Neural cell (in vitro differentiated cells): ENCODE data around the gene BHMT. TPM values are rescaled to one million over a fixed set of nuclear protein-coding genes. Genes with fewer than 3 reads are reported as not detected.

Experiments
- H2AFZ ChIP-seq: fragments of 200-600, 300-800 bp; sonication (generic), shearing (Covaris generic); 2 replicates; pipeline ENCODE4 v1.6.0; 2014; ENCODE audit warnings: low read depth, mild to moderate bottlenecking, antibody characterized with exemption, low read length, moderate library complexity
- H3F3A ChIP-seq: fragments of 200-600 bp; shearing (Covaris generic); 2 replicates; pipeline ENCODE4 v1.6.1; 2016; ENCODE audit warnings: mild to moderate bottlenecking, moderate library complexity, mixed read lengths, antibody characterized with exemption, low read length; ENCODE audit not compliant: insufficient read depth, poor library complexity, severe bottlenecking
- H3K27ac ChIP-seq: fragments of 200-600, 300-800 bp; sonication (generic), shearing (Covaris generic); 2 replicates; pipeline ENCODE4 v1.5.1; 2014; ENCODE audit warnings: mild to moderate bottlenecking, low read length, moderate library complexity
- H3K27me3 ChIP-seq: fragments of 300-800, 200-600 bp; sonication (generic), shearing (Covaris generic); 2 replicates; pipeline ENCODE4 v1.6.0; 2014; ENCODE audit warnings: mild to moderate bottlenecking, low read depth, low read length, moderate library complexity; ENCODE audit not compliant: insufficient read depth
- H3K36me3 ChIP-seq: fragments of 300-800, 200-600 bp; sonication (generic), shearing (Covaris generic); 2 replicates; pipeline ENCODE4 v1.5.1; 2014; ENCODE audit warnings: mild to moderate bottlenecking, antibody characterized with exemption, low read length, moderate library complexity; ENCODE audit not compliant: insufficient read depth
- H3K4me2 ChIP-seq: fragments of 300-800, 200-600 bp; sonication (generic), shearing (Covaris generic); 2 replicates; pipeline ENCODE4 v1.6.0; 2014; ENCODE audit warnings: mild to moderate bottlenecking, low read length
- H3K4me3 ChIP-seq: fragments of 300-800, 200-600 bp; sonication (generic), shearing (Covaris generic); 2 replicates; pipeline ENCODE4 v1.5.1; 2014; ENCODE audit warnings: mild to moderate bottlenecking, low read length, moderate library complexity
- H3K79me2 ChIP-seq: fragments of 200-600 bp; shearing (Covaris generic); replicated peaks from 2 replicates; pipeline ENCODE4 v1.6.0; 2014; ENCODE audit warnings: mild to moderate bottlenecking, low read length, moderate library complexity; ENCODE audit not compliant: insufficient read depth
- H3K9ac ChIP-seq: fragments of 300-800, 200-600 bp; sonication (generic), shearing (Covaris generic); 2 replicates; pipeline ENCODE4 v1.6.1; 2016; ENCODE audit warnings: mild to moderate bottlenecking, low read length, mixed read lengths
- H3K9me2 ChIP-seq: fragments of 200-600 bp; shearing (Covaris generic); 2 replicates; pipeline ENCODE4 v1.6.1; 2016; ENCODE audit warnings: mild to moderate bottlenecking, low read length, mixed read lengths; ENCODE audit not compliant: insufficient read depth
- H3K9me3 ChIP-seq: fragments of 200-600, 300-800 bp; sonication (generic), shearing (Covaris generic); 2 replicates; pipeline ENCODE4 v1.6.1; 2016; ENCODE audit warnings: mild to moderate bottlenecking, mixed run types, low read length, moderate library complexity, mixed read lengths
- H4K20me1 ChIP-seq: fragments of 200-600 bp; shearing (Covaris generic); 2 replicates; pipeline ENCODE4 v1.6.1; 2016; ENCODE audit warnings: mild to moderate bottlenecking, mixed run types; ENCODE audit not compliant: insufficient read depth
- EP300 ChIP-seq: fragments of 450-650 bp; conservative IDR thresholded peaks from 2 replicates; pipeline ENCODE4 v1.6.1; 2014; ENCODE audit warnings: antibody characterized with exemption, mild to moderate bottlenecking, moderate library complexity; ENCODE audit not compliant: poor library complexity, severe bottlenecking
- EZH2 ChIP-seq: fragments of 200-600, 300-800 bp; shearing (Covaris generic), sonication (generic); IDR thresholded peaks from 2 replicates; pipeline ENCODE4 v1.6.1; 2014; ENCODE audit warnings: antibody characterized with exemption, low read length, borderline replicate concordance, mild to moderate bottlenecking; ENCODE audit not compliant: insufficient read depth, poor library complexity, severe bottlenecking
- MXI1 ChIP-seq: fragments of 450-650 bp; conservative IDR thresholded peaks from 2 replicates; pipeline ENCODE4 v1.6.1; 2014; ENCODE audit warnings: antibody characterized with exemption, mild to moderate bottlenecking; ENCODE audit not compliant: poor library complexity, severe bottlenecking
- POLR2AphosphoS5 ChIP-seq: IDR thresholded peaks from 2 replicates; pipeline ENCODE4 v1.6.1; 2012
- RAD21 ChIP-seq: fragments of 450-650 bp; conservative IDR thresholded peaks from 2 replicates; pipeline ENCODE4 v1.6.1; 2014; ENCODE audit warnings: antibody characterized with exemption, mild to moderate bottlenecking, moderate library complexity
- SMC3 ChIP-seq: fragments of 450-650 bp; conservative IDR thresholded peaks from 2 replicates; pipeline ENCODE4 v1.6.1; 2014; ENCODE audit warnings: antibody characterized with exemption, mild to moderate bottlenecking, moderate library complexity; ENCODE audit not compliant: poor library complexity
- TAF1 ChIP-seq: IDR thresholded peaks from 2 replicates; pipeline ENCODE4 v1.6.1; 2012; ENCODE audit warnings: low read depth
- polyA plus RNA-seq: library from polyadenylated mRNA; depleted of rRNA; stranded (reverse); fragments of >200 nt; gene quantifications from 2 replicates; pipeline ENCODE4 v1.2.3, GENCODE V29; 2014
- TF ChIP-seq, protein P1 (sequence below): fragments of 450-650 bp; IDR thresholded peaks from 2 replicates; pipeline ENCODE4 v1.5.1; 2014; ENCODE audit warnings: antibody characterized with exemption, mild to moderate bottlenecking, moderate library complexity; ENCODE audit not compliant: poor library complexity, severe bottlenecking
- TF ChIP-seq, protein P2 (sequence below): IDR thresholded peaks from 2 replicates; pipeline ENCODE4 v1.6.1; 2012; ENCODE audit warnings: borderline replicate concordance

BHMT gene
- polyA plus RNA-seq, 1 donor from 2014 or later, result not detected

DNA sequence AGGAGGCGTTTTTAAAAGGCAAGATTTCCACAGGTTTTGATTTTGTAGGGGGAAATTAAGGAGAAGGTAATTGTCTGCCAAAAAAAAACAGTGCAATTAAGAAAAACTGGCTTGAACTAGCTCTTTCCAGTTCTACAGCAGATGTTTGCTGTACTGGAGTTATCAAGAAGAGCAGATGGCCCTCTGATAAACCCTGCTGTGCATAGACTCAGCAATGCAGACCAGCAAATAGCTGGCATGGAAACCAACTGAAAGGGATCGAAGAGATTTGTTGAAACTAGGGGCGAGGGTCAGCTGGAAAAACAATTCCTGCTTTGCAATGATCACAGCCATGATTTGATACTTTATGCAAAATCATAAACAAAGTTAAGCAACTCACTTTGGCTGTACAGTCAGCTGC lies 17.8 kb upstream of the BHMT start:
- Histone ChIP-seq H3K9me3 (no peaks in the 10 kb centered on the region), H3K9me2 (no peaks in the 10 kb centered on the region), H3K9ac (no peak overlapping the region), H3K79me2 (no peaks in the 10 kb centered on the region), H2AFZ (no peak overlapping the region), H3K4me3 (no peak overlapping the region), H3K36me3 (no peaks in the 10 kb centered on the region), H3K27me3 (no peaks in the 10 kb centered on the region), H3F3A (no peaks in the 10 kb centered on the region), H4K20me1 (no peaks in the 10 kb centered on the region), H3K27ac (no peak overlapping the region), H3K4me2 (no peak overlapping the region)
- TF ChIP-seq, protein P1, sequence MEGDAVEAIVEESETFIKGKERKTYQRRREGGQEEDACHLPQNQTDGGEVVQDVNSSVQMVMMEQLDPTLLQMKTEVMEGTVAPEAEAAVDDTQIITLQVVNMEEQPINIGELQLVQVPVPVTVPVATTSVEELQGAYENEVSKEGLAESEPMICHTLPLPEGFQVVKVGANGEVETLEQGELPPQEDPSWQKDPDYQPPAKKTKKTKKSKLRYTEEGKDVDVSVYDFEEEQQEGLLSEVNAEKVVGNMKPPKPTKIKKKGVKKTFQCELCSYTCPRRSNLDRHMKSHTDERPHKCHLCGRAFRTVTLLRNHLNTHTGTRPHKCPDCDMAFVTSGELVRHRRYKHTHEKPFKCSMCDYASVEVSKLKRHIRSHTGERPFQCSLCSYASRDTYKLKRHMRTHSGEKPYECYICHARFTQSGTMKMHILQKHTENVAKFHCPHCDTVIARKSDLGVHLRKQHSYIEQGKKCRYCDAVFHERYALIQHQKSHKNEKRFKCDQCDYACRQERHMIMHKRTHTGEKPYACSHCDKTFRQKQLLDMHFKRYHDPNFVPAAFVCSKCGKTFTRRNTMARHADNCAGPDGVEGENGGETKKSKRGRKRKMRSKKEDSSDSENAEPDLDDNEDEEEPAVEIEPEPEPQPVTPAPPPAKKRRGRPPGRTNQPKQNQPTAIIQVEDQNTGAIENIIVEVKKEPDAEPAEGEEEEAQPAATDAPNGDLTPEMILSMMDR, result no peak
- TF ChIP-seq POLR2AphosphoS5, result no peak
- no peak for TF ChIP-seq TAF1
- TF ChIP-seq RAD21, result no peak
- TF ChIP-seq, protein P2, sequence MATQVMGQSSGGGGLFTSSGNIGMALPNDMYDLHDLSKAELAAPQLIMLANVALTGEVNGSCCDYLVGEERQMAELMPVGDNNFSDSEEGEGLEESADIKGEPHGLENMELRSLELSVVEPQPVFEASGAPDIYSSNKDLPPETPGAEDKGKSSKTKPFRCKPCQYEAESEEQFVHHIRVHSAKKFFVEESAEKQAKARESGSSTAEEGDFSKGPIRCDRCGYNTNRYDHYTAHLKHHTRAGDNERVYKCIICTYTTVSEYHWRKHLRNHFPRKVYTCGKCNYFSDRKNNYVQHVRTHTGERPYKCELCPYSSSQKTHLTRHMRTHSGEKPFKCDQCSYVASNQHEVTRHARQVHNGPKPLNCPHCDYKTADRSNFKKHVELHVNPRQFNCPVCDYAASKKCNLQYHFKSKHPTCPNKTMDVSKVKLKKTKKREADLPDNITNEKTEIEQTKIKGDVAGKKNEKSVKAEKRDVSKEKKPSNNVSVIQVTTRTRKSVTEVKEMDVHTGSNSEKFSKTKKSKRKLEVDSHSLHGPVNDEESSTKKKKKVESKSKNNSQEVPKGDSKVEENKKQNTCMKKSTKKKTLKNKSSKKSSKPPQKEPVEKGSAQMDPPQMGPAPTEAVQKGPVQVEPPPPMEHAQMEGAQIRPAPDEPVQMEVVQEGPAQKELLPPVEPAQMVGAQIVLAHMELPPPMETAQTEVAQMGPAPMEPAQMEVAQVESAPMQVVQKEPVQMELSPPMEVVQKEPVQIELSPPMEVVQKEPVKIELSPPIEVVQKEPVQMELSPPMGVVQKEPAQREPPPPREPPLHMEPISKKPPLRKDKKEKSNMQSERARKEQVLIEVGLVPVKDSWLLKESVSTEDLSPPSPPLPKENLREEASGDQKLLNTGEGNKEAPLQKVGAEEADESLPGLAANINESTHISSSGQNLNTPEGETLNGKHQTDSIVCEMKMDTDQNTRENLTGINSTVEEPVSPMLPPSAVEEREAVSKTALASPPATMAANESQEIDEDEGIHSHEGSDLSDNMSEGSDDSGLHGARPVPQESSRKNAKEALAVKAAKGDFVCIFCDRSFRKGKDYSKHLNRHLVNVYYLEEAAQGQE, result no peak
- TF ChIP-seq EP300, result no peak
- no peak for TF ChIP-seq EZH2
- no peak for TF ChIP-seq SMC3
- no peak for TF ChIP-seq MXI1

DNA sequence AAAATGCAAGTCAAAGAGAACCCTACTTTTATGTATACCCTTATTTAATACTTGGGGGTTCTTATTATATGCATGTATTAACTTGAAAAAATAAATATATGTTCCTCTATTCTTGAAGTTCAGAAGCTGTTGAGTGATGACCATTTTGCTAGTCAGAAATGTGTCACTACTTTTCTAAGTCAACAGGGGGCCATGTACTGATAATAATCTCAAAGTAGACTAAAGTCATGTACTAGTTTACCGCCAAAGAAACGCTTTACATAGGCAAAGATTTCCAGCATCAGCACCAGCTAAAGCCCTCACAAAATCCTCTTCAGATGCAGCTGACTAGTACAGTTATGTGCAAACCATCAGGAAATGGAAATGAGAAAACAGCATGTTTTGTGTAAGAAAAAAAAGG lies 5.7 kb upstream of the BHMT start:
- Histone ChIP-seq H4K20me1 (no peaks in the 10 kb centered on the region), H3K27me3 (peaks cover under 1% of the 10 kb centered on the region), H3K9me3 (no peaks in the 10 kb centered on the region), H3K27ac (no peak overlapping the region), H3K36me3 (no peaks in the 10 kb centered on the region), H3K4me2 (no peak overlapping the region), H3K9me2 (no peaks in the 10 kb centered on the region), H3F3A (no peaks in the 10 kb centered on the region), H3K9ac (no peak overlapping the region), H3K4me3 (no peak overlapping the region), H3K79me2 (no peaks in the 10 kb centered on the region), H2AFZ (no peak overlapping the region)
- TF ChIP-seq RAD21 (no peak), POLR2AphosphoS5 (no peak), SMC3 (no peak), EP300 (no peak), MXI1 (no peak), TAF1 (no peak), EZH2 (no peak)
- TF ChIP-seq, protein P2, result no peak
- TF ChIP-seq, protein P1, result no peak
